Parathyroid adenoma (tissue), 2 donors: ENCODE data around the gene VWA1.

Source experiments
- H2AFZ ChIP-seq: fragments of 300-600 bp; sonication (generic); one replicate; pipeline ENCODE4 v1.7.0; 2017; ENCODE audit warnings: antibody characterized with exemption, mild to moderate bottlenecking
- H3K27ac ChIP-seq: fragments of 300-600 bp; sonication (generic); one replicate; pipeline ENCODE4 v1.7.0; 2017
- H3K27me3 ChIP-seq: fragments of 300-600 bp; sonication (generic); one replicate; pipeline ENCODE4 v1.7.0; 2017; ENCODE audit warnings: low read length; ENCODE audit not compliant: control insufficient read depth, insufficient read depth
- H3K36me3 ChIP-seq: fragments of 300-600 bp; sonication (generic); one replicate; pipeline ENCODE4 v1.7.0; 2017; ENCODE audit warnings: low read length; ENCODE audit not compliant: control insufficient read depth, insufficient read depth
- H3K4me1 ChIP-seq: fragments of 300-600 bp; sonication (generic); one replicate; pipeline ENCODE4 v1.7.0; 2017; ENCODE audit warnings: control low read depth
- H3K4me2 ChIP-seq: fragments of 300-600 bp; sonication (generic); one replicate; pipeline ENCODE4 v1.7.0; 2017; ENCODE audit warnings: low read length
- H3K4me3 ChIP-seq: fragments of 300-600 bp; sonication (generic); one replicate; pipeline ENCODE4 v1.7.0; 2017; ENCODE audit warnings: low read depth, low read length
- H3K79me2 ChIP-seq: fragments of 300-600 bp; sonication (generic); one replicate; pipeline ENCODE4 v1.7.0; 2017; ENCODE audit warnings: control low read depth
- H3K9ac ChIP-seq: fragments of 300-600 bp; sonication (generic); one replicate; pipeline ENCODE4 v1.7.0; 2017; ENCODE audit warnings: mild to moderate bottlenecking
- H3K9me3 ChIP-seq: fragments of 300-600 bp; sonication (generic); one replicate; pipeline ENCODE4 v1.7.0; 2017; ENCODE audit warnings: low read length; ENCODE audit not compliant: control insufficient read depth
- TF ChIP-seq, protein P1 (sequence below): fragments of 300-600 bp; sonication (generic); IDR thresholded peaks from one replicate; pipeline ENCODE4 v1.7.0; 2017; ENCODE audit warnings: antibody characterized with exemption, mild to moderate bottlenecking
- donor health status: primary hyperparathyroidism.

The VWA1 gene

DNA sequence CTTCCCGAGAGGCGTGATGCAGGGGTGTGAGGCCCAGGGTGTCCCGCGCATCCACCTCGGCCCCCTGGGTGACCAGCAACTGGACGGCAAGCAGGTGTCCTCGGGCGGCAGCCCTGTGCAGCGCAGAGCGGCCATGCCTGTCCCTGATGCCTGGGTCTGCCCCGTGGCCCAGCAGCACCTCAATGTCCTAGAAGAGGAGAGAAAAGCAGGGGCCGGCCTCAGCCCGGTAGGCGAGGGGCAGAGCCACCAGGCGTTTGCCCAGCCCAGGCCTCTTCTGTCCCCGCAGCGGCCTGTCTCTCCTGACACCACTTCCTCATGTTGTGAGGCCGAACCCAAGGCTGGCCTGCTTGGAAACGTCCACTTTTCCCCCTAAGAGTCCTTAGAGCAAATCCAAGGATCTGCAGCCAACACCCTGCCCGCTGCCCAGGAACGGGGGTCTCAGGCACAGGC, 16.1 kb upstream of the VWA1 start:
- Histone ChIP-seq H3K36me3 (no peaks in the 10 kb centered on the region), H3K4me3 (no peak overlapping the region), H3K27me3 (no peaks in the 10 kb centered on the region), H3K27ac (peak overlapping the region; percentile 7), H3K79me2 (no peaks in the 10 kb centered on the region), H3K4me2 (no peak overlapping the region), H3K4me1 (no peaks in the 10 kb centered on the region), H3K9ac (no peak overlapping the region), H3K9me3 (no peaks in the 10 kb centered on the region), H2AFZ (no peak overlapping the region)
- TF ChIP-seq, protein P1, sequence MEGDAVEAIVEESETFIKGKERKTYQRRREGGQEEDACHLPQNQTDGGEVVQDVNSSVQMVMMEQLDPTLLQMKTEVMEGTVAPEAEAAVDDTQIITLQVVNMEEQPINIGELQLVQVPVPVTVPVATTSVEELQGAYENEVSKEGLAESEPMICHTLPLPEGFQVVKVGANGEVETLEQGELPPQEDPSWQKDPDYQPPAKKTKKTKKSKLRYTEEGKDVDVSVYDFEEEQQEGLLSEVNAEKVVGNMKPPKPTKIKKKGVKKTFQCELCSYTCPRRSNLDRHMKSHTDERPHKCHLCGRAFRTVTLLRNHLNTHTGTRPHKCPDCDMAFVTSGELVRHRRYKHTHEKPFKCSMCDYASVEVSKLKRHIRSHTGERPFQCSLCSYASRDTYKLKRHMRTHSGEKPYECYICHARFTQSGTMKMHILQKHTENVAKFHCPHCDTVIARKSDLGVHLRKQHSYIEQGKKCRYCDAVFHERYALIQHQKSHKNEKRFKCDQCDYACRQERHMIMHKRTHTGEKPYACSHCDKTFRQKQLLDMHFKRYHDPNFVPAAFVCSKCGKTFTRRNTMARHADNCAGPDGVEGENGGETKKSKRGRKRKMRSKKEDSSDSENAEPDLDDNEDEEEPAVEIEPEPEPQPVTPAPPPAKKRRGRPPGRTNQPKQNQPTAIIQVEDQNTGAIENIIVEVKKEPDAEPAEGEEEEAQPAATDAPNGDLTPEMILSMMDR, result no peak

DNA sequence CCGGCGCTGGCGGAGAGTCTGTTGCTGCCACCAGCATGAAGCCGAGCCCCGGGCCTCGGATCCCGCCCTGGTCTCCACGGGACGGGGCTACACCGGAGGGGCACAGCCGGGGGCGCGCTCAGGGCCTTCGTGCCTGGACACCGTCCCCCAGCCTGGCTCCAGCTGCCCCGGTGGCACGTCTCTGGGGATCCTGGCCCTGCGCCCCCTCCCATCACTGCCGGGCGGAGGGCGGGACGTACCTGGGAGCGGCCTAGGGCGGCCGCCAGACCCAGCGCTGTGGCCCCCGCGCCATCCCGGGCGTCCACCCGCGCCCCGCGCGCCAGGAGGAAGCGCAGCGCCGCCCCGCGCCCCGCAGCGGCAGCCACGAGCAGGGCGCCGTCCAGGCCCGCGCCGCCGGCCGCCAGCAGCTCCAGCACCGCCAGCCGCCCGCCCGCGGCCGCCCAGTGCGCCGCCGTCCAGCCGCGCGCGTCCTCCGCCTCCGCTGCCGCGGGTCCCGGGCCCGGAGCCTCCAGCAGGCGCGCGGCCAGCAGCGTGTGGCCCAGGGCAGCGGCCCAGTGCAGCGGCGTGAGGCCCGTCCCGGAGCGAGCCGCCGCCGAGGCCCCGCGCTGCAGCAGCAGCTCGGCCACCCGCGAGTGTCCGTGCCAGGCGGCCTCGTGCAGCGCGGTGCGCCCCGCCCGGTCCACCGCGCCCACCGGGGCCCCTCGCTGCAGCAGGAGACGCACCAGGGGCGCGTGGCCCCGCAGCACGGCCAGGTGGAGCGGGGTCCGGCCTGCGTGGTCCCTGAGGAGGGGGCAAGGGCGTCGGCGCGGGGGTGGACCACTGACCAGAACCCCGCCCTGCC, 15.5 kb upstream of the VWA1 start:
- H3K27me3 ChIP-seq, result no peaks in the 10 kb centered on the region
- no peak overlapping the region for H2AFZ ChIP-seq
- H3K79me2 ChIP-seq, result no peaks in the 10 kb centered on the region
- no peaks in the 10 kb centered on the region for H3K36me3 ChIP-seq
- no peaks in the 10 kb centered on the region for H3K4me1 ChIP-seq
- no peak overlapping the region for H3K4me2 ChIP-seq
- no peak overlapping the region for H3K4me3 ChIP-seq
- no peak overlapping the region for H3K9ac ChIP-seq
- H3K27ac ChIP-seq, result peak overlapping the region; percentile 7
- H3K9me3 ChIP-seq, result no peaks in the 10 kb centered on the region
- TF ChIP-seq, protein P1, result no peak

DNA sequence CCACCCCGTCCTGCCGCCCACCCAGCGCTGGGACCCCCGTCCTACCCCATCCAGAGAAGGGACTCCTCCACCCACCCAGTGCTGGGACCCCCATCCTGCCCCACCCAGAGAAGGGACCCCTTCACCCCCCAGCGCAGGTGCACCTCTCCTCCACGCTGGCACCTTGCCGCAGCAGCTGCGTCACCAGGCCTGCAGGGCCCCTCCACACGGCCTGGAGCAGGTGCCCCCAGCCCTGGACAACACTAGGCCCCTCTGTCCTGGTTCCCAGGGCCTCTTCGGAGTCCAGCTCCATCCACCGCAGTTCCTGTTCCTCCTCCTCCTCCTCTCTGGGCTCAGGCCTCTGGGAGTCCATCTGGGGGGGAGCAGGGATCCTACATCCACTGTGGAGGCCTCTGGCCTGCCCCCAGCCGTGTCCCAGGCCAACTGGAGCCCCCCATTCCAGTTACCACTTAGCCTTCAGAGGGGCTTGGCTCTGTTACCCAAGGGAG, 14.8 kb upstream of the VWA1 start:
- TF ChIP-seq, protein P1, result no peak
- Histone ChIP-seq H3K4me1 (no peaks in the 10 kb centered on the region), H3K27me3 (no peaks in the 10 kb centered on the region), H3K36me3 (no peaks in the 10 kb centered on the region), H3K79me2 (no peaks in the 10 kb centered on the region), H3K9ac (no peak overlapping the region), H3K4me3 (no peak overlapping the region), H3K4me2 (no peak overlapping the region), H3K27ac (no peak overlapping the region), H2AFZ (no peak overlapping the region), H3K9me3 (no peaks in the 10 kb centered on the region)

DNA sequence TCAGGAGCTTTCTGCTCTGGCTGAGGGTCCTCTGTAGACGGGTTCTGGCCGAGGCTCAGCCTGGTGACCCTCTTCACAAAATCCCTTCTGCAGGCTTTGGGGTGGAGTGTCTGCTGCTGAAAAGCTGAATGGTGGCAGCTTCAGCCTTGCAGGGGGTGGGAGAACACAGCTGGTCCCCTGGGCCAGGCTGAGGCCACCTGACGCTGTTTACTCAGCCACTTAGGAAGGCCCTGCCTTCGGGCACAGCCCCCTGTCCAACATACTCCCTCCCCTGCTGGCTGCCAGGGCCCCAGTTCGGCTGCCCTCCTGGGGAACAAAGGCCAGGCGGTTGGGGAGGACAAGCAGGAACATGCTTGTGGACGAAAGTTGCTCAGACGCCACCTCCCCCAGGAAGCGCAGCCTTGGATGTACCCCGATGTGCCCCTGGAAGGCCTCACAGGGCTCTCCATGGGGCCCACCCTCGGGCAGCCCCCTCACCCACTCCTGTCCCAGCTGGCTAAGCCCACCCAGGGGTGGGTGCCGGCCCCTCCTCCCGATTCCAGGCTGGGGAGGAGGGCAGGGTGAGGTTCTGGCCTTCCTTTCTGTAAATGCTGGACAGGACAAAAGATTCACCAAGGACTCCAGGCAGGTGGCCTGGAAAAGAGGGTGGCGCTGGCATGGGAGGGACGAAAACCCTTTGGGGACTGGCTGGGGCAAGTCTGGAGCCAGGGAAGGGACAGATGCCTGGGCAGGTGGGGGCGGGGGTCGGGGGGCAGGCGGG, 14.2 kb upstream of the VWA1 start, which contains the start of gene ANKRD65:
Gene ANKRD65, minus strand, starts transcription at position 130 of the 760 bp plus-strand sequence. CDS start 271 bp downstream, outside the sequence.
- Histone ChIP-seq H2AFZ (no peak within 1 kb of the TSS), H3K9me3 (no peaks in the 10 kb centered on the region), H3K27me3 (no peaks in the 10 kb centered on the region), H3K4me1 (no peaks in the 10 kb centered on the region), H3K27ac (no peak within 1 kb of the TSS), H3K79me2 (no peaks in the 10 kb centered on the region), H3K36me3 (no peaks in the 10 kb centered on the region), H3K4me2 (no peak within 1 kb of the TSS), H3K4me3 (no peak within 1 kb of the TSS), H3K9ac (no peak within 1 kb of the TSS)
- TF ChIP-seq, protein P1, result no peak
